Natural killer cell (primary cell): ENCODE data around the gene RPRD1B. TPM values are rescaled to one million over a fixed set of nuclear protein-coding genes. Genes with fewer than 3 reads are reported as not detected.
"Not testable (repeated sequence)": the region's sequence is repeated elsewhere in the genome, so short reads cannot be mapped to it uniquely, and the experiment has no call there.

ENCODE experiments used
- ATAC-seq, 3 donors: fragments of 150-1000 bp in 2 of 3; fragments of 200-7000 bp in 1 of 3; cut with Tn5 transposase; 1 replicate in 1 of 3; 2 replicates in 2 of 3; pipeline ENCODE4 v1.10.0; 2021; ENCODE audit warnings: mild to moderate bottlenecking in 2 of 3, moderate library complexity in 2 of 3
- DNase-seq, 2 donors: peaks; one replicate each; pipeline versions ENCODE4 v3.0.0 to v3.0.0-alpha.2; 2013 to 2021; ENCODE audit warnings: mixed read lengths in 1 of 2
- H3K27ac ChIP-seq: one replicate; pipeline ENCODE4 v1.5.1; 2013; ENCODE audit warnings: mild to moderate bottlenecking, low read length
- H3K27me3 ChIP-seq: one replicate; pipeline ENCODE4 v1.6.1; 2013; ENCODE audit warnings: low read length; ENCODE audit not compliant: control insufficient read depth, insufficient read depth
- H3K36me3 ChIP-seq: one replicate; pipeline ENCODE4 v1.6.1; 2013; ENCODE audit warnings: low read length; ENCODE audit not compliant: control insufficient read depth, insufficient read depth
- H3K4me1 ChIP-seq: one replicate; pipeline ENCODE4 v1.6.1; 2013; ENCODE audit warnings: low read length; ENCODE audit not compliant: control insufficient read depth, insufficient read depth
- H3K4me3 ChIP-seq: one replicate; pipeline ENCODE4 v1.5.1; 2013; ENCODE audit warnings: low read length
- H3K9me3 ChIP-seq: one replicate; pipeline ENCODE4 v1.6.1; 2013; ENCODE audit warnings: low read length; ENCODE audit not compliant: control insufficient read depth, insufficient read depth
- H3K27ac Mint-ChIP-seq, 2 donors: one replicate each; pipeline ENCODE4 v1.8.0; 2022; ENCODE audit warnings: mild to moderate bottlenecking in 2 of 2, mixed read lengths in 2 of 2, moderate library complexity in 1 of 2
- H3K27me3 Mint-ChIP-seq, 2 donors: one replicate each; pipeline ENCODE4 v1.8.0; 2022; ENCODE audit warnings: low read depth in 2 of 2, mixed read lengths in 2 of 2
- H3K36me3 Mint-ChIP-seq: one replicate; pipeline ENCODE4 v1.8.0; 2022; ENCODE audit warnings: mixed read lengths
- H3K4me1 Mint-ChIP-seq, 2 donors: one replicate each; pipeline ENCODE4 v1.8.0; 2022; ENCODE audit warnings: mixed read lengths in 2 of 2
- H3K4me3 Mint-ChIP-seq: one replicate; pipeline ENCODE4 v1.8.0; 2022; ENCODE audit warnings: mild to moderate bottlenecking, moderate library complexity, mixed read lengths
- H3K9me3 Mint-ChIP-seq, 2 donors: one replicate each; pipeline ENCODE4 v1.8.0; 2022; ENCODE audit warnings: mixed read lengths in 2 of 2
- WGBS: methylation state at CpG from one replicate; pipeline ENCODE4 v1.1.7; 2013; ENCODE audit warnings: missing lambda C conversion rate; ENCODE audit not compliant: insufficient coverage; 5-methylcytosine and 5-hydroxymethylcytosine counted together
- intact Hi-C: fragments of 100-400 bp; cut with micrococcal nuclease; formaldehyde crosslinking; loops from one replicate; pipeline ENCODE4 v1.14.2; 2022
- total RNA-seq, 4 donors: library from RNA; stranded (reverse); fragments of 120-200 nt in 1 of 4; gene quantifications; one replicate each; pipeline versions ENCODE4 v1.2.3 to v1.2.4, GENCODE V29; 2013 to 2022
- TF ChIP-seq, protein P1 (sequence below): fragments of 200-600 bp; IDR thresholded peaks from one replicate; pipeline ENCODE4 v1.8.0; 2022; ENCODE audit warnings: antibody characterized with exemption

The RPRD1B gene
- total RNA-seq, 3 donors from 2014 or later (not counting 1 experiment from before 2014, with no cell fraction given), result 75.8 to 87.3 (median 77.6) TPM

DNA sequence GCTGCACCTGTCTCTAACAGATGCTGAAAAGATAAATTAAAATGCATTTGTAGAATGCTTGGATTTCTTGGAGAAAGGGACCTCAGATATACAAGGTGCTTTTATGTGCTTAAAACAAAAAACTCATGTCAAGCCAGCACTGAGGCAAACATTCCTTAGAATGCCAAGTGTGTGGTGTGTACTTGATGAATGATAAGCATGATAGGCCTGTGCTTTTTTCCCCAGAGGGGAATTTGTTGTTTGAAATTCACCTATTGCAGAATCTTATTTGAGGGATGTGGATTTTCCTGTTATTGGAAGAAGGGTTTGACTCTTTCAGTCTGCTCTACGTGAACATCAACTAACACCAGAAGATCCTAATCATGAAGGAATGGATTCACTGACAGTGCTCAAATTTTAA lies 29.1 kb upstream of the RPRD1B start:
- Histone ChIP-seq H3K4me3 (no peak overlapping the region), H3K9me3 (no peaks in the 10 kb centered on the region), H3K27ac (no peak overlapping the region), H3K27me3 (no peaks in the 10 kb centered on the region), H3K36me3 (peaks cover 60% of the 10 kb centered on the region), H3K4me1 (no peaks in the 10 kb centered on the region)
- peaks cover 6% of the 10 kb centered on the region in 2 donors for H3K4me1 Mint-ChIP-seq
- no peaks in the 10 kb centered on the region for H3K27me3 Mint-ChIP-seq
- WGBS, result no CpG with 5 or more reads among the region's 1 CpG
- intact Hi-C loops, result no loop called here
- H3K27ac Mint-ChIP-seq, result no peak overlapping the region
- ATAC-seq (no peak), DNase-seq (no peak)
- H3K4me3 Mint-ChIP-seq, result no peak overlapping the region
- no peaks in the 10 kb centered on the region for H3K9me3 Mint-ChIP-seq
- peaks cover 17% of the 10 kb centered on the region for H3K36me3 Mint-ChIP-seq
- TF ChIP-seq, protein P1, sequence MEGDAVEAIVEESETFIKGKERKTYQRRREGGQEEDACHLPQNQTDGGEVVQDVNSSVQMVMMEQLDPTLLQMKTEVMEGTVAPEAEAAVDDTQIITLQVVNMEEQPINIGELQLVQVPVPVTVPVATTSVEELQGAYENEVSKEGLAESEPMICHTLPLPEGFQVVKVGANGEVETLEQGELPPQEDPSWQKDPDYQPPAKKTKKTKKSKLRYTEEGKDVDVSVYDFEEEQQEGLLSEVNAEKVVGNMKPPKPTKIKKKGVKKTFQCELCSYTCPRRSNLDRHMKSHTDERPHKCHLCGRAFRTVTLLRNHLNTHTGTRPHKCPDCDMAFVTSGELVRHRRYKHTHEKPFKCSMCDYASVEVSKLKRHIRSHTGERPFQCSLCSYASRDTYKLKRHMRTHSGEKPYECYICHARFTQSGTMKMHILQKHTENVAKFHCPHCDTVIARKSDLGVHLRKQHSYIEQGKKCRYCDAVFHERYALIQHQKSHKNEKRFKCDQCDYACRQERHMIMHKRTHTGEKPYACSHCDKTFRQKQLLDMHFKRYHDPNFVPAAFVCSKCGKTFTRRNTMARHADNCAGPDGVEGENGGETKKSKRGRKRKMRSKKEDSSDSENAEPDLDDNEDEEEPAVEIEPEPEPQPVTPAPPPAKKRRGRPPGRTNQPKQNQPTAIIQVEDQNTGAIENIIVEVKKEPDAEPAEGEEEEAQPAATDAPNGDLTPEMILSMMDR, result no peak

DNA sequence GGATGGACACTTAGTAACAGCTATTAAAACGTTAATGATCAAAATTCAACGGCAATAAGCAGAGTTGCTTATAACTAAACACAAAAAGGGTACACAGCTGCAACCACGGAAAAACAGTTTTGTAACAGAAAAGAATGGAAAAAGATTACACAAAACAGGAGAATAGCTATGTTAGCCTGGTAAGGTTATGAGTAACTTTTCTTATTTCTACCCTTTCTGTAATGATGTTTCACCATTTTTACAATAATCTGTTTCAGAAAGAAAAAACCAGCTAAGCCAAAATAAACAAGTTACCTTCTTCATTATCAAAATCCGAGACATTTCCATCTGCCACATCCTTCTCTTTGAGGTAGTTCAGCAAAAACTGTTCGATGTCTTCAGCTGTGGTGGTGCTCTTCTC lies 27.6 kb upstream of the RPRD1B start:
- Mint-ChIP-seq H3K9me3 (no peaks in the 10 kb centered on the region), H3K4me1 (peaks cover 6% of the 10 kb centered on the region in 2 donors), H3K36me3 (peaks cover 5% of the 10 kb centered on the region), H3K4me3 (no peak overlapping the region), H3K27me3 (no peaks in the 10 kb centered on the region), H3K27ac (no peak overlapping the region)
- DNase-seq (no peak), ATAC-seq (no peak)
- 98% methylated on average over 5 of the region's 5 CpGs for WGBS
- intact Hi-C loops, result no loop called here
- peaks cover 54% of the 10 kb centered on the region for H3K36me3 ChIP-seq
- H3K4me3 ChIP-seq, result no peak overlapping the region
- H3K27ac ChIP-seq, result no peak overlapping the region
- no peaks in the 10 kb centered on the region for H3K9me3 ChIP-seq
- TF ChIP-seq, protein P1, result no peak
- no peaks in the 10 kb centered on the region for H3K27me3 ChIP-seq
- H3K4me1 ChIP-seq, result no peaks in the 10 kb centered on the region

DNA sequence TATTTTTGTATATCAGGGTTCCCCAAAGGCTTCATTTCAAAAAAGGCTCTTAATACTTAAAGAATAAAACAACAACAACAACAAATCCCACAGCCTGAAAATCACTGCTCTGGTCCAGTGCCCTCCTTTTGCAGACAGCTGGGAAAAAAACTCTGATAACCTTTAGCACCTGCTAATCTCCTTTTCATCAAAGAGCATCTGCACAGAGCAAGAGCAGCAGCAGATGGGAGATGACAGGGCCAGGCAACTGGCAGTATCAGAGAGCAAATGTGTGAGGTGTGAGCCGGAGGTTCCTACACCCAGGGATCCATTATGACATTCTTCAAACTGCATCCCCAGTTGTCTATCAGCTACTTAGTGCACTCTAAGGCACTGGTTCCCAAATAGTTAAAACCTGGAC lies 26.0 kb upstream of the RPRD1B start:
- H3K27ac ChIP-seq, result no peak overlapping the region
- ATAC-seq, result no peak
- no peaks in the 10 kb centered on the region for H3K4me1 ChIP-seq
- H3K27ac Mint-ChIP-seq, result no peak overlapping the region
- H3K27me3 ChIP-seq, result no peaks in the 10 kb centered on the region
- H3K27me3 Mint-ChIP-seq, result no peaks in the 10 kb centered on the region
- no peaks in the 10 kb centered on the region for H3K9me3 Mint-ChIP-seq
- H3K4me3 ChIP-seq, result no peak overlapping the region
- 100% methylated on average over 1 of the region's 1 CpG for WGBS
- DNase-seq, result no peak
- intact Hi-C loops, result no loop called here
- TF ChIP-seq, protein P1, result no peak
- H3K4me3 Mint-ChIP-seq, result no peak overlapping the region
- H3K36me3 ChIP-seq, result peaks cover 58% of the 10 kb centered on the region
- H3K36me3 Mint-ChIP-seq, result peaks cover 9% of the 10 kb centered on the region
- H3K9me3 ChIP-seq, result no peaks in the 10 kb centered on the region
- peaks cover 6% of the 10 kb centered on the region in 2 donors for H3K4me1 Mint-ChIP-seq

DNA sequence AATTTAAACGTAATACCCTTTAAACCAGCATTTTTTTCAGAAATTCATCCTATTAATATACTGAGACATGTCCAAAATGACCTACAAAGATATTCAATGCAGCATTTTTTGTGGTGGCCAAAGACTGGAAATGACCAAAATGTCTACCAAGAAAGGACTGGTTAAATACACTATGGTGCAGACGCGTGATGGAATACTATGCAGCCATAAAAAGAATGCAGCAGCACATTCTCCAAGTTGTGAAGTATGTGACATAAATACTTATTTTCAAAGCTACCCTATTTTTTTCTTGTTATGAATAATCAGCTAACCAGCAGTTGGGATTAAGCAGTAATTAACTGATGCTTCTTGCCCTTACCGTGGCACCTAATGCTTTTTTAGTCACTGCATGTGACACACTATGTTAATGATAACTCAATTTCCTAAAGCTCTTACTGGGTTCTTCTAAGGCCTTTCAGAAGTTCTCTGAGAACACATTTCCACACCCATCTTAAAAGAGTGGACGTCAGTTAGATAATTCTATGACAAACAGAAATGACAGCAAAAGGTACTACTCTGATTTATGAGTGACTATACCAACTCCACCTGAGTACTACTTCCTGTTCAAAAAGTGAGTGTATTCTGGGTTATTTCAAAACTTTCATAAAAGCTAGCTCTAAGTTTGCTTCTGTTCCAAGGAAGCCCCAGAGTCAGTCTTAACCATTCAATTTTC lies 25.2 kb upstream of the RPRD1B start:
- no peaks in the 10 kb centered on the region for H3K27me3 ChIP-seq

DNA sequence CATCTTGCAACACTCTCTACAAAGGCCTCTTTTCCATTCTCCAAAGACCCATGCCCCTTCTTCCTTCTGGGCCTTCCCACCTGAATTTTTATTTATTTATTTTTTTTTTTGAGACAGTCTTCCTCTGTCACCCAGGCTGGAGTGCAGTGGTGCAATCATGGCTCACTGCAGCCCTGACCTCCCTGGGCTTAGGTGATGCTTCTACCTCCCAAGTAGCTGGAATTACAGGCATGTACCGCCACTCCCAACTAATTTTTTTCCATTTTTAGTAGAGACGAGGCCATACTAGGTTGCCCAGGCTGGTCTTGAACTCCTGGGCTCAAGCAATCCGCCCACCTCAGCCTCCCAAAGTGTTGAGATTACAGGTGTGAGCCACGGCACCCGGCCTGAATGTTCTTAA lies 24.1 kb upstream of the RPRD1B start:
- H3K27ac ChIP-seq, ATAC-seq, intact Hi-C loops, H3K9me3 Mint-ChIP-seq, H3K27me3 ChIP-seq, H3K4me3 Mint-ChIP-seq, H3K9me3 ChIP-seq, H3K4me1 ChIP-seq, H3K27me3 Mint-ChIP-seq, H3K4me3 ChIP-seq, H3K4me1 Mint-ChIP-seq, DNase-seq: not testable (repeated sequence)
- H3K36me3 ChIP-seq, result peaks cover 55% of the 10 kb centered on the region
- H3K27ac Mint-ChIP-seq, result peak overlapping the region in 1 of 2 donors; percentile 38
- H3K36me3 Mint-ChIP-seq, result peaks cover 19% of the 10 kb centered on the region
- WGBS, result 97% methylated on average over 5 of the region's 5 CpGs

More for the DNA sequence above, 25.2 kb upstream of the RPRD1B start:
- Histone ChIP-seq H3K27ac (no peak overlapping the region), H3K4me1 (no peaks in the 10 kb centered on the region), H3K36me3 (peaks cover 58% of the 10 kb centered on the region), H3K9me3 (no peaks in the 10 kb centered on the region), H3K4me3 (no peak overlapping the region)
- H3K36me3 Mint-ChIP-seq, result peaks cover 15% of the 10 kb centered on the region
- H3K27ac Mint-ChIP-seq, result peak overlapping the region in 1 of 2 donors; percentile 38
- no peaks in the 10 kb centered on the region for H3K27me3 Mint-ChIP-seq
- ATAC-seq, result no peak
- peaks cover 6% of the 10 kb centered on the region in 2 donors for H3K4me1 Mint-ChIP-seq
- intact Hi-C loops, result no loop called here
- no peaks in the 10 kb centered on the region for H3K9me3 Mint-ChIP-seq
- TF ChIP-seq, protein P1, result no peak
- H3K4me3 Mint-ChIP-seq, result no peak overlapping the region
- 89% methylated on average over 4 of the region's 5 CpGs for WGBS
- DNase-seq, result no peak
